NCI-H2029 treated with DMSO at 0.1 percent for 48 hours (cell line): ENCODE results near the gene ATP2B3.

Source experiments
- DNase-seq: peaks from one replicate; lab custom pipeline; 2025; lab: John Stamatoyannopoulos, UW

The ATP2B3 gene

DNA sequence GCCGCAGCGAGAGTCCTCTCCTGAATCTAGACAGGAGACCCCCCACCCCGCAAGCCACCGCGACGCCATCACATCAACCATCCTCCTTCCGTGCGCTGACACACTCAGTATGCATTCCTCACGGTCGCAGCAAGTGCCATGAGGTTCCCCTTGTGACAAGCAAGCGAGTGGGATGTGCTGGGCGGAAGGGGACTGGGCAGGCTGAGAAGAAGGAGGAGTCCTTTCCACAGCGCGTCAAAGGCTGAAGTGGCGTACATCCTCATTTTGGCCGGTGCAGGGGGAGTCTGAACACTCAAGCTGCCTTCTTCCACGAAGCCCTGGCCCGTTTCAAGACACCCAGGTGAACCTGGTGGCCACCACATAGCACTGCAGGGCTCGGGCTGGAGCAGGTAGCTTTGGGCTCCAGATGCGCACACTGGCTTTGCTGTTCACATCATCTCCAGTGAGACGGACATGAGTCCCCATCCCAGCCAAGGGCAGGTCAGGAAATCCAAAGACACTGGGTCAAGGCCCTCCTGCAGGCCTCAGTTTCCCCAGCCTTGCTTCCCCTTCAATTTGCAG, 51.1 kb downstream of the ATP2B3 start:
- DNase-seq, result no peak

DNA sequence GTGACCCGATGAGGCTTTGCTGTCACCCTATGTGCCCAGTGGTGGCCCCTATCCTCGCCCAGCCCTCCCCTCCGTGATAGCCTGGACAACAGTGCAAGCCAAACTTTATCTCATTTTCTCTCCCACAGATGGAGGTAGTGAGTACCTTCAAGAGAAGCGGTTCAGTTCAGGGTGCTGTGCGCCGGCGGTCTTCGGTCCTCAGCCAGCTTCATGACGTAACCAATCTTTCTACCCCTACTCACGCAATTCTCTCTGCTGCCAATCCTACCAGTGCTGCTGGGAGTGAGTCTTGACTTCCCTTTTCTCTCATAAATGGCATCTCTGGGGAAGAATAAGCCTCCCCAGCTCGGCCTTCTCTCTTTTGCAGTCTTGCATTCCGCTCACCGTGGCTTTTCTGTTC, 52.0 kb downstream of the ATP2B3 start:
- no peak for DNase-seq

DNA sequence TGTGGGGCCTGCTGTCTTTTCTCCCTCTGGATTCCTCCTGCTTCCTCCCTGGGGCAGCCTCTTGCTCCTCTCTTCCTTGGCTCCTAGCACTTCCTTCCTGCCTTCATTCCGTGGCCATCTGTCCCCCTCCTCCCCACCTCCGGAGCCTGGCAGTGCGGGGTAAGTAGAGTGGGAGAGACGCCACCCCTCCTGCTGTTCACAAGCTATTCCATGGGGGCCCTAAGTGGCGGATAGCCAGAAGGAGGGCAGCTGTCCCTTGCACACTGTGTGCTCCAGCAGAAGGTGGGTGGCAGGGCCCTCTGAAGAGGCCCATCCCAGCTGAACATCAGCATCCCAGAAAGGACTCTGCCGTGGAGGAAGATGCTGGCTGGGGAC, 54.1 kb downstream of the ATP2B3 start:
- DNase-seq, result no peak

DNA sequence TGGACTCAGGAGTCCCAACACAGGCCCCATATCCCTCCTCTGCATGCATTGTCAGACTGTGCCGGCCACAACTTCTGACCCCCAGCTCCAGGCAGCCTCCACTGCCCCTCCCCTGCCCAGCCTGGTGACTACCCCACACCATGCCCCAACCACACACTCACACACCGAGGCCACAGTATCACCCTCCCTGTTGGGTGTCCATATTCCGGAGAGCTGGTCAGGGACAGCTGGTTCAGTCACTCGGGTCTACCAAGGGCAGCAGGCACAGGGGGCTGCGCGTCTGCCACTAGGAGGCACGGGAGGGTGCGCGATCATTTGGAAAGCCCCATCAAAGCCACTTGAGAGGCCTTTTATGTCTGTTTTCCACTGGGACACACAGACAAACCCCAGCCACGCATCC, 55.2 kb downstream of the ATP2B3 start:
- DNase-seq, result no peak

DNA sequence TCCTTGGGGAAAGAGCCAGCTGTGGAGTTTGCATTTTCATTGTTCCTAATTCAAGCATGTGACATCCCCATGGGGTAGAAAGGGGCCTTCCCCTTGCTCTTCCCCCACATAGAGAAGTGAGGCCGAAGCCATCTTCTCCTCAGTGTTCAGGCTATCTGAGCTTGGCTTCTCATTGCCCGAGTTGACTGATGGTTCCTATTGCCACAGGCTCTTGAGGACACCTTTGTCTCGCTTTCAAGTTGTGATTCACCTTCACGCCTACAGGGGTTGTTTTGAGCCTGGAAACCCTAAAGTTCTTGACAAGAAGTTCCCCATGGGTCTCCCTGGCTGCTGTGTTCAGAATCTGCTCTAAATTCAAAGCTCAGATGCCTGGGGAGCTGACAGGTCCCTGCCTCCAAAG, 56.5 kb downstream of the ATP2B3 start:
- no peak for DNase-seq

DNA sequence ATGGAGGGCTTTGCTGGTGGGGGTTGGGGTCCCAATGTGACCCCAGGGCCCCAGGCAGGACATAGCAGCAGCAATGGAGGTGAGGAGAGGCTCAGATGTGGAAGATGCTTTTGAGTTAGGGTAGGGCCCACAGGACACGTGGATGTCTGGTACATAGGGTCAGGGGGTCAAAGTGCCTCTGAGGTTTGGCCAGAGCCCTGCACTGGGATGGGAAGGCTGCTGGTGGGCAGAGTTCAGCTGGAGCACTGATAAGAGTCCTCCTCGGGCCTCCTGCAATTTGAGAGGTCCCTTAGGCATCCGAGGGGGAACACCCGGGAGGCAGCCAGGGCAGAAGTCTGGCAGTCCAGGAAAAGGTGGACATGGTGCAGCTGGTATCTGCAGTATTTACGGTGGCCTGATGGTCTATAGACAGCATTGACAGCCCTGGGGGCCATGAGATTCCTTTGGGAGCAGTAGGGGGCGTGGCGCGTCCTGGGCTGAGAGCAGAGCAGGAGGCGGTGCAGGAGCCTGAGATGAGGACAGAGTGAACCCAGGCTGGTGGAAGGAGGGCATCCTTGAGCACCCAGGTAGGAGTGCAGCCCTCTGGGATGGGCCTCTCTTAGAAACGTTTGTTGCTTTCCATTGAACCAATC, 58.9 kb downstream of the ATP2B3 start:
- no peak for DNase-seq

DNA sequence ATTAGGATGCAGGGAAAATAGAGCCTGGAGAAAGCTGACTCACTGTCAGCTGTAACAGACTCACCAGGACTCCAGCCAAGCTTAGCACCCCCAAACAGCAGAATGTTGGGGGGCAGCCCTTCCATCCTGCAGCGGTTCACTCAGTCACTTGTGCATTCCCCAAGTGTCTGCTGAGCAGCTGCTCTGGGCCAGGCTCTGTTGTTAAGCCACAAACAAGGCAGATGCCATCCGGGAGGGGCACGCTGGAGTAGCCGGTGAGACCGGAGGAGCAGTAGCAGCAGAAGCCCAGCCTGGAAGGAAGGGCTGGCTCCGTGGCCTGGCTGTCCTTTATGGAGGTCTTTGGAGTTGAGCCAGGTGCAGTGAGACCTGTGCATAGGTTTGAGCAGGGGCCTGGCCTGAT, 59.5 kb downstream of the ATP2B3 start:
- DNase-seq, result no peak

DNA sequence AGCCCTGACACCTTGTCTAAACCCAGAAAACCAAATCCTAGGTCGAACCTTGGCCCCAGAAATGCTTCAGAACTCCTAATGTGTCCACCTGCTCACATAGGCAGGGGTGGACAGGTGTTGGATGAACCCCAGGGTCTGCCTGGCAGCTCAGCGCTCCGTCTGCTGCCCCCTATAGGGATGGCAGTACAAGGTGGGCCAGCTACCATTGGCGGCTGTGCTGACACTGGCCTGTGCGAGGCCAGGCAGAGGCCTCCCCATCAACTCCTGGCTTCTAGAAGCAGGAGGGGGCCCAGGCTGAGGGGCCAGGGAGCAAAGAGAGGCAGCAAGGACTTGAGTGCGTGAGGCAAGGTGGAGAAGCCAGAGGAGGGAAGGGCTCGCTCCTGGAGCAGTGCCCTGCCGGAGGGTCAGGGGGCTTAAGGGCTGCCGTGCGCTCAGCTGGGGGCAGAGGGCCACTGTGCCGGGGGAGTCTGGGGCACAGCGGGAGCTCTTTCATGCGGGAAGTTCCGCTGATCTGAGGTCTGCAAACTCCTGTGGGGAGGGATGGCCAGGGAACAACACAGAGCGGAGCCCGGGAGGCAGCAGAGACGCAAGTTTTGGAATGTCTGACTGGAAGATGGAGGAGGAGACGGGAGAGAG, 60.9 kb downstream of the ATP2B3 start:
- DNase-seq, result no peak

DNA sequence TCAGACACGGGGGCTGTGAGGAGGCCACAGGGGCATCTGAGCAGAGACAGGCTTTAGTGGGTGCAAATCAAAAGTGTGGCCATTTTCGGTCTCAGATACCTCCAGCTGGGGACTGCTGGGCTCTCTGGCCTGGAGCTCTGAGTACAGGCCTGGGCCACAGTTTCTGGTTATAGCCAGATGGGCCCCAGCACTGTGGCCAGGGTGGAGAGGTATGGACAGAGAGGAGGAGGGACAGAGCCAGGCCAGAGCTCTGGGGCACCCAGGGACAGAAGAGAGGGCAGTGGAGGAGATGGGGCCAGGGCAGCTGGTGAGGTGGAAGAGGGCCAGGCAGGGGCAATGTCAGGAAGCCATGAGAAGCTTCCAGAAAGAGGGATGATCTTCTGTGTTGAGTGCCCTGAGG, 61.4 kb downstream of the ATP2B3 start:
- no peak for DNase-seq

DNA sequence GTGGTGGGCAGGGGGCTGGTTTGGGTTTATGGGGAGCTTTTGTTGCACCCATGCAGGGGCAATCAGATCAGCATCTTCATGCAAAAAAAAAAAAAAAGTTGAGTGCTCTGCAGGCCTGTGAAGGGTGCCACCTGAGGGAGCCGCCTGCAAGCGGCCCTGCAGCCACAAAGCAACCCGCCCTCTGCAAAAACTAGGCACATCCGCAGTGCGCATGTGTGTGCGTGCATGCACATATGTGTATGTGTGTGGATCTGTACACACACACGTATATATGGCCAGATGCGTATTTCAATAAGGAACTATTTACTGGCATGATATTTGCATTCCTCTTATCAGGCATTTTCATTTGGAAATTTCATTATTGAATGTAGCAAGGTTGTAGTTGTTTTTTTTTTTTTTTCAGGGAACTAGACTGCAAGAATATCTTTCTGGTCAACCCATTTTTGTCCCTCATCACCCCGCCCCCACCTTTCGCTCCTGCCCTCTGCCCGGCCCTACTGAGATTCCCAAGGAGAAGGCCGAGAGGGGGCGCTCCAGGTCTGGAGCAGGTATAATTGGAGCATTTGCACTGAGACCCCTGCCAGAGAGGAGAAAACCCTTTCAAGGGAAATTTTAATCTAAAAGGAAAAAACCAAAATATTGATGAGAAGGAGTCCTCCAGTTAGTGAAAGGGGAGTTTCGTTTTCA, 63.4 kb downstream of the ATP2B3 start:
- DNase-seq, result no peak

DNA sequence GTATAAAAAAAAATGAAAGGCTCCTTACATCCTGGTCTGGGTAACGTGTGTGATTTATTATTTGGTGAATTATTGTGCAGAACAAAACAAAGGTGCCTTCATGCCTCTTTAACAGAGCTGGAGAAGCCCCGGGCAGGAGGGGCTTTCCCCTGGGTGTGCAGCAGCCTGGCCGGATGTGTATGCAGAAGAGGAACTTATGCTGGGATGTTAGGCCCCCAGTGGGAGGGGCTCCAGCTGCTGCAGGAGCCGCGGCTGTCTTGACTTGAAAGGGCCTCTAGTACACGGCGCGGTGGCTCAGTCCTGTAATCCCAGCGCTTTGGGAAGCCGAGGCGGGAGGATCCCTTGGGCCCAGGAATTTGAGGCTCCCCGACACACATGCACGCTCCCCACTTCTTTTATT, 65.5 kb downstream of the ATP2B3 start:
- DNase-seq, result no peak

DNA sequence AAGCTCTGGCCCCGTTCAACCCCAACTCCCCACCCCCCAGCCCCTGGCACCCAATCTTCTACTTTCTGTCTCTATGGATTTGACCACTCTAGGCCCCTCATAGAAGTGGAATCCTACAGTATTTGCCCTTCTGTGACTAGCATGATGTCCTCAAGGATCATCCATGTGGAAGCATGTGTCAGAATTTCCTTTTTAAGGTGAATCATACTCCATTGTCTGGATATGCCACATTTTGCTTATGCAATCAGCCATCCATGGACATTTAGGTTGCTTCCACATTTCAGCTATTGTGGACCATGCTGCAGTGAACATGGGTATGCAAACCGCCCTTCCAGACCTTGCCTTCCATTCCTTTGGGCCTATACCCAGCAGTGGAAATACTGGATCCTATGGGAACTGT, 66.0 kb downstream of the ATP2B3 start:
- no peak for DNase-seq

DNA sequence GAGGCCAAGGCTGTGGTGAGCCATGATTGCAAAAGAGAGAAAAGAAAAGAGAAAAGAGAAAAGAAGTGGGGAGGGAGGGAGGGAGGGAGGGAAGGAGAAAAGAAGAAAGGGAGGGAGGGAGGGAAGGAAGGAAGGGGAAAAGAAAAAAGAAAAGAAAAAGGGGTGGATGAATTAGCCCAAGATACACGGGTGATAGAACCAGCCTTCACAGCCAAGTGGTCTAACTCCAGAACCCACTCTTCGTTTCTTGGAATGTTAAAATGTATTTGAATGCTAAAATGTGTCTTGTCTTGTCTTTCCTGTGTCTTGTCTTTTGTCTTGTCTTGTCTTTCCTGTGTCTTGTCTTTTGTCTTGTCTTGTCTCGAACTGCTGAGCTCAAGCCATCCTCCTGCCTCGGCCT, 68.4 kb downstream of the ATP2B3 start:
- DNase-seq, result no peak

DNA sequence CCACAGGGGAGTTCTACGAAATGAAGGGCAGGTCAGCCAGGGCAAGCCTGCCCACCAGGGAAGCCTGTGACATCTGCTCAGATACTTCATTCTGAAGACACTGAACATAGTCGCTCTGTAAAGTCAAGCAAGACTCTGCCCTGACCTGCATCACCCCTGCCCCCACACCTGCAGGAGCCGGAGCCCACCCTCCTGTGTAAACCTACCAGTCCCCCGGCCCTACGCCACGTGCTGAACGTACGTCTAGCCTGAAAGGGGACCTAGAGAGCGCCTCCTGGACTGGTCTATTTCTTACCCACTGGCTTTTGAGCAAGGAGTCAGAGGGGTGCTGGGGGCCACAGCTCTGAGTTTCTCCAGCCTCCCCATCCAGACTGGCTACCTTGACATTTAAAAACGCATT, 69.9 kb downstream of the ATP2B3 start:
- DNase-seq, result no peak

DNA sequence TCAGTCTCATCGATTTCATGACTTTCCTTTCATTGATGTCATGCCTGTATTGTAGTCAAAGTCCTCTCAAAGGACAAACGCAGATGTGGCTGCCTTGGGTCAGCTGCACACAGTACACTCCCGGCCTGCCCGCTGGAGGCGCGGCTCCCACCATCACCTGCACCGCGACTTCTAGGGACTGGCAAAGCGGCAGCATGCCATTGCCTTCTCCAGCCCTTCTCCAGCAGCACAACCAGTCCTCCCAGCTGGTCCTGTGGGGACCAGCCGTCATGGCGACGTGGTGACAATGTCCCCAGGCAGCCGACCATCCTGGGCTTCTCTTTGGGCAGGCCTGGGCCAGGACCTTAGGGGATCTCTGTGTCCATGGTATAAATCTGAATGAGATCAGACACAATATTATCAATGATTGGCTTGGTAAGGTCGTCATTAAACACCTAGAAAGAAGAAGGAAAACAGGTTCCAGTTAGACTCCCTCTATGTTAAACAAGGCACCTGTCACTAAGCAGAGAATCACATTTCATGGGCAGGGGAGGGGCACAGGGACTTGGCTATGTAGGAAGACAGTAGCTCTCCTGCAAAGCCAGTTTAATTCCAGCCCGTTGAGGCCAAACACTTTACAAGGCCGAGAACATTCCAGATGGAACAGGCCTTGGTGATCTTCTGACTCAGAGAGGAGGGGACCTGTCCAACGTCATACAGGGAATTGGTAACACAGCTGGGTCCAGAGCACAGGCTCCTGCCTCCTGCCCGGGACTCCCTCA, 70.8 kb downstream of the ATP2B3 start:
- no peak for DNase-seq

DNA sequence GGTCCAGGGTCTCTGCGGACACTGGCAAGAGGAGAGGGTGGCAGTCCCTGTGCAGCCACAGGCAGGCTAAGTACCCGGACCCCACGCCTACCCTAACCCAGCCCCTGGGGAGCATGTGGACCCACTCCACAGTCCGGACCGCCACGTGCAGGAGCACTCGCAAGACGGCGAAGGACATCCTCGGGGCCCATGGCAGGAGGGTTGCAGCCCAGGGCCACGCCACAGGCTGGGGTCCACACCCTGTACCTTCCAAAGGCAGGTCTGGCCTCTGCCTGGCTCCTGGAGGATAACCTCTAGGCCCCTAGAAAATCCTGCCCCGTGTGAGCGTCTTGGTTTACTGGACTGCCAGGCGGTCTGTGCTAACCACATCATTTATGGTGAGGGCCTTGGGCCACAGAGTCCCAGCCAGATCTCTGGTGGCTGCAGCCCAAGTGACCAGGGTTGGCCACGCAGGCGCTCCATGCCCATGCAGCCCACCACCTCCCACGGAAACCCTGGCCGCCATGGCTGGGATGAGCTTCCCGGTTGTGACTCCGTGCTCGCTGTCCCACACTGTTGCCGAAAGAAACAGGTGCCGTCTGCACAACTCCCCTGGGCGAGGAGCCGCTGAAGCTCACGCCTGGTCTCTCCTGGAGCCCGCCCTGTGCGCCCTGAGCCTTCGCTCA, 71.5 kb downstream of the ATP2B3 start:
- no peak for DNase-seq

DNA sequence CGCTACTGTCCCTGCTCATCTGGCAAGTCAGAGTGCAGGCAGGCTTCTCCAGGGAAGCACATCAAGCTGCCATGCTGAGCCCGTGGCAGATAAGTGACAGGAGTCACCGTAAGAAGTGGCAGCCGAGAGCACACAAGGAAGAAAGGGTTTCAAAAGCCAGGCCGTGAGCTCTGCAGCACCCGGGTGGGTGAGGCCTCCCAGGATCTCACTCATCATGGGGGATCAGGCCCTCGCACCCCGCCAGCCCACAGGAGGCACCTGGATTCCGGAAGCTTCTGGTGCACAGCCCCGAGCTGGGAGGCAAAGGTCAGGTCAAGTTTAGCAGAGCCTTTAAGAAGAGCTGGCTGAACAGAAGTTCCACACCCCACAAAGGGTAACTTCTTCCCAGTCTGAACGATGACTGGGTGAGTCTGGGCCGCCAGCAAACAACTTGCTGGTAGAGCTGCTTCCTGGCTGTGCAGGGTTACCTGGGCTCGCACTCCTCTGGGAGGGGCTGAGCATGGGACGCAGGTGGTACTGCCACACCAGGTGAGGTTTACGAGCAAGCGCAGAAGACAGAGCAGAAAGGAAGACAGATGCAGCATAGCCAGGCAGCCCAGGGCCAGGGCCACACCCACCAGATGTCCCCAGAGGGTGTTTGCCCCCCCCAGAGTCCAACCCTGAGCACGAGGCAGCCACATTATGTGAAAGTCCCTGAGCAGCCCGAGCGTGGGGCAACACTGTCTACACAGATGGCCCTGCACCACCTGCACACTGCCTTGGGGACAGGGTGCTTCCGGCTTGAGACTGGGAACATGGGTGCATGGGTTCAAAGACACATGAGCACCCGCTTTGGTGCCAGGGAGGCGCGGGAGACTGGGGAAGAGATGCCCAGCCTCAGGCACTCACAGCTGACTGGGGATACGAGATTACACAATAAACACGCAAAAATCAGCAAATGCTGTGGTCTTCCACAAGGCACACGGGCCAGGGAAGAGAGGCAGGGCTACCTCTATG, 73.8 kb downstream of the ATP2B3 start:
- no peak for DNase-seq

DNA sequence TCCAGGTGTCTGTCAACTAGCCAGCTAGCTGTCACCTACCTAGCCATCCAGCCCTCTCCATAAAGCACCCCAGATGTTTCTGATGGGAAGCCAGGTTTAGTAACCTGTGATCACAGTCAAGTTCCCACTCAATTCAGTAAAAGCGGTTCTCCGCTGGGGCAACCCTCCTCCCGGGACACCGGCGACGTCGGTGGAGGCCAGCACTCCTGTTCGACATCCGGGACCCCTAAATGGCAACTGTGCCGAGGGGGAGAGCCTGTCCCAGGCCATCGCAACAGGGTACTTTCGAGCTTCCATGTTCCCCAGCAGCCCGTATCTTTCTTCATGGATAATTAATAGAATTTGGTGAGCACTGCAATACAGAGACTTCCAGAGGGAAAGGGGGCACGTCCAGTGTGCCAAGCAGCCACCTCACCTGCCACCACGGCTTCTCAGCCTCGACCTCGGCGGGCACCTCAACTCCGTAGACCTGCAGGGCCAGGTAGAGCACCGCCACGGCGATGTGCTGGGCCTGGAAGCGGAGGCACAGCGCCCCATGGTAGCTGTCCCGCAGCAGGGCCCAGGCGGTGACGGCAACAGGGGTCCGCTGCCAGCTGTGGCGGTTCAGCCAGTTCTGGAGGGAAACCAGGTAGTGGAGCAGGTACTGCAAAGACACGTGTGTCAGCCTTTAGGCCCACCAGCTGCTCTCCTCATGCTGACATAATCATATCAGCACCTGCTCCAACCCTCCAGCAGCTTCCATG, 74.8 kb downstream of the ATP2B3 start:
- no peak for DNase-seq

DNA sequence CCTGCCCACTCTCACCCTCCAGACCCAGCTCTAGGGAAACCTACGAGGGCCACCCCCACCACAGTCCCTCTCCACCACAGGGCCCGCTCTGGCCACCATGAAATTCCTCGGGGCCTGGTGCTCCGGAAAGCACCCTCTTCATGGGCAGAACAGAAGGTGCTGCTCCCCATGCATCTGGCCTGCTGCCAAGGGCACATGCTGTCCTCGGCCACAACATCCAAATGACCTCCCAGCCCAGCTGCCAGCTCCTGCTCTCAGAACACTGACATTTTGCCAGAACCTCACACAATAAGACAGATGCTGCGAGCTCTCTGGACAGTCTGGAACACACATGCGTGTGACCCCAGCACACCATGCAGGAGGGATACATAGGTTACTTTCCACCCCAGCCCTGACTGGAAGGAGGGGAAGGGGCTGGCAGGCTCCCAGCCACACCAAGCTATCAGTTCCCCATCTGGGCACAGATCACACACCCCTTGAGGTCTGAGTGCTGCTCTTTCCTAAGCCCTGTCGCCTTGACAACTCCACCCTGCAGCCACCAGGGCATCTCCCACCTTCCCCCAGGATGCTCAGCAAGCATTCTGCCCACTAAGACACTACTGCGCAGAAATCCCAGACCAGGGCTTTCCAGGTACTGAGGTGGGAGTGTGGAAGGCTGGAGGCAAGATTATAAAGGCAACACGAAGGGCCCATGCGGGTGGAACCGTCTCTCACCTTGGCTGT, 75.7 kb downstream of the ATP2B3 start:
- DNase-seq, result no peak
